AG04450 (cell line): ENCODE results near the gene TPI1. TPM values are rescaled to one million over a fixed set of nuclear protein-coding genes. Genes with fewer than 3 reads are reported as not detected.
"Not testable (repeated sequence)": the region's sequence is repeated elsewhere in the genome, so short reads cannot be mapped to it uniquely, and the experiment has no call there.

ENCODE experiments used
- CTCF ChIA-PET: fragments of 300-600, 350-600 bp; formaldehyde crosslinking; extraction: SDS; loops from one replicate; lab custom pipeline; 2022; ENCODE audit warnings: antibody characterized with exemption, inconsistent platforms; lab: Charles Lee
- POLR2A ChIA-PET: fragments of 350-600 bp; formaldehyde crosslinking; extraction: SDS; loops from one replicate; lab custom pipeline; 2021; ENCODE audit warnings: antibody characterized with exemption, inconsistent platforms; lab: Yijun Ruan, JAX
- DNase-seq: peaks from one replicate; pipeline ENCODE4 v3.0.0-alpha.2; 2011; ENCODE audit warnings: low read depth, low spot score
- H3K27ac ChIP-seq: one replicate; pipeline ENCODE4 v1.5.1; 2012; ENCODE audit warnings: low read depth, low read length, control low read depth
- H3K27me3 ChIP-seq: one replicate; pipeline ENCODE4 v1.6.0; 2012; ENCODE audit warnings: low read length; ENCODE audit not compliant: control insufficient read depth, insufficient read depth
- H3K4me3 ChIP-seq: 2 replicates; pipeline ENCODE4 v1.5.1; 2011; ENCODE audit warnings: mild to moderate bottlenecking, low read depth, low read length, control low read depth
- H3K9me3 ChIP-seq: 2 replicates; pipeline ENCODE4 v1.5.1; 2012; ENCODE audit warnings: low read length; ENCODE audit not compliant: control insufficient read depth, insufficient read depth
- CTCF ChIP-seq: IDR thresholded peaks from 2 replicates; pipeline ENCODE4 v1.5.1; 2011; ENCODE audit warnings: low read depth, low read length, control low read depth, inconsistent platforms
- polyA plus RNA-seq: library from polyadenylated mRNA; depleted of rRNA; stranded (reverse); fragments of >200 nt; gene quantifications from 2 replicates; pipeline ENCODE4 v1.2.3, GENCODE V29; 2011

The TPI1 gene
- polyA plus RNA-seq, 1 experiment: 1,246 TPM

DNA sequence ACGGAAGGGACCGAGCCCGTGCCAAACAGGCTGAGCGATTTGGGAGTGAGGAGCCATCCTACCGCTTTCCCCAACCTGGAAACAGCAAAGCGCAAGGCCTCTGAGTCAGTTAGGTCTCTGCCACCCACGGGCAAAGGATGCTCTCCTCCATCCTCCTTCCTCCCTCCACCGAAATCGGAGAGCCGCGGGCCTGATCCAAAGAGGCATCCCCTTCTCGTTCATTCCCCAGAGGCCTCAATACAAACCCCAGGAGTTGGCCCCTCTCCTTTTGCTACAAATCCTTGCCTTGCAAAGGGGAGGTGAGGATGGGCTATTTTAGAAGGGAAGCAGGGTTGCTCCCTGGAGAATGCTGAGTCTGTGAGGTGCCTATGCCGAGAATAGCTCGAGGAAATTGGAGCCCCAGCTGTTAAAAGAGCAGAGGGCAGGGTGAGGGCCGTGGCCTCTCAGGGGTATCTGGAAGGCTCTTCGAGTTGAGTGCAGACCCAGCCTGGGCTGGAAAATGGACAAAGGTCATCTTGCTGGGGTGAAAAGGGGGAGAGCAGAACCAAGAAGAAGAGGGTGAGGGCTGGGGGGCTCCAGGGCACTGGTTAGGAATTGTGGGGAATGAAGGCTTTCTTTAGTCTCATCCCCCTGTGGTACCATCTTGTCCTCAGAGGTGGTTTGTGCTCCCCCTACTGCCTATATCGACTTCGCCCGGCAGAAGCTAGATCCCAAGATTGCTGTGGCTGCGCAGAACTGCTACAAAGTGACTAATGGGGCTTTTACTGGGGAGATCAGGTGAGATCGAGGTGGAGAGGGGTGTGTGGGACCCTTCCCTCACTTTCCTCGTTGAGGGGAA is 1.1 kb downstream of the TPI1 start:
- TF ChIP-seq CTCF: peak; percentile 36
- peak overlapping the region; percentile 39 for H3K27ac ChIP-seq
- no peaks in the 10 kb centered on the region for H3K27me3 ChIP-seq
- ChIA-PET CTCF (interaction anchor here (0.7 to 5.1 kb wide), 10 partner anchors 10 to 116 kb away, joined by 4 to 50 read pairs (median 8); partner anchors contain the start of genes CDCA3, LRRC23, MLF2 and USP5), POLR2A (interaction anchor here (0.5 to 4.8 kb wide), 14 partner anchors 16 to 329 kb away, joined by 3 to 57 read pairs (median 6); partner anchors contain the start of genes C12orf57, CDCA3, COPS7A and GPR162)
- H3K9me3 ChIP-seq: no peaks in the 10 kb centered on the region; the same call in 1 of the 2 replicates
- DNase-seq: no peak
- H3K4me3 ChIP-seq: peak overlapping the region; percentile 90

DNA sequence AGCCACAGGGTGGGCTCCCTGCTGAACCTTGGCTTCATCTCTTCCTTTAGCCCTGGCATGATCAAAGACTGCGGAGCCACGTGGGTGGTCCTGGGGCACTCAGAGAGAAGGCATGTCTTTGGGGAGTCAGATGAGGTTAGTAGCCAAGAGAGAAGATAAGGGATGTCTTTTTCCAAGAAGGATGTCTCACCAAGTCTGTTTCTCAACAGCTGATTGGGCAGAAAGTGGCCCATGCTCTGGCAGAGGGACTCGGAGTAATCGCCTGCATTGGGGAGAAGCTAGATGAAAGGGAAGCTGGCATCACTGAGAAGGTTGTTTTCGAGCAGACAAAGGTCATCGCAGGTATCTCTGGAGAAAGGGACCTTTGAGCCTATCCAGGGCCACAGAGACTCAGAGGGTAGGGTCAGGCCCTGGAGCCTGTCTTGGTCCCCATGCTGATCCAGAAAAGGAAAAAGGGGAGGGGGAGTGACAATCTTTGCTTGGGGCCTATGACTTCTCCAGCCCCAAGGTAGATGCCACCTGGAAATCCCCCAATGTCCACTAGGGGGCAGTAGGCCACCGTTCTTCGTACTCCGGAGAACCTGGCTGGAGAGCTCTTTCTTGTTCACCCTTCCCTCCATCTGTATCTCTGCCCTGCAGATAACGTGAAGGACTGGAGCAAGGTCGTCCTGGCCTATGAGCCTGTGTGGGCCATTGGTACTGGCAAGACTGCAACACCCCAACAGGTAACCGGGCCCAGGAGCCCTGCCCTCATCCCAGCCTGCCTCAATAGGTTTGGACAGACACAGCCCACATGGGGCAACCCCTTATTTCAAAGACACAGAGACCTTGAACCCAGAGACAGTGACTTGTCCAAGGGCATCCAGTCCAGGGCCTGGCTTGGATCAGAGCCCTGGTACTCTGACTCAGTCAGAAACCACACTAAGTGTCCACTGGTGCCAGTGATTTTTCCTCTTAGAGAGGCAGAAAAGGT is 2.0 kb downstream of the TPI1 start:
- H3K4me3 ChIP-seq: peak overlapping the region; percentile 90
- no peaks in the 10 kb centered on the region; the same call in 1 of the 2 replicates for H3K9me3 ChIP-seq
- TF ChIP-seq CTCF: peak; percentile 91
- H3K27ac ChIP-seq: peak overlapping the region; percentile 21
- H3K27me3 ChIP-seq: no peaks in the 10 kb centered on the region
- peak; percentile 48 for DNase-seq
- POLR2A ChIA-PET: interaction anchor here (0.6 to 3.8 kb wide), 8 partner anchors 17 to 335 kb away, joined by 3 to 25 read pairs (median 6); partner anchors contain the start of genes C12orf57, CDCA3, GPR162 and RNU7-1
- CTCF ChIA-PET: interaction anchor here (0.5 to 5.1 kb wide), 35 partner anchors 8 to 317 kb away, joined by 3 to 50 read pairs (median 4); partner anchors contain the start of genes C12orf57, CDCA3, GNB3 and LRRC23

DNA sequence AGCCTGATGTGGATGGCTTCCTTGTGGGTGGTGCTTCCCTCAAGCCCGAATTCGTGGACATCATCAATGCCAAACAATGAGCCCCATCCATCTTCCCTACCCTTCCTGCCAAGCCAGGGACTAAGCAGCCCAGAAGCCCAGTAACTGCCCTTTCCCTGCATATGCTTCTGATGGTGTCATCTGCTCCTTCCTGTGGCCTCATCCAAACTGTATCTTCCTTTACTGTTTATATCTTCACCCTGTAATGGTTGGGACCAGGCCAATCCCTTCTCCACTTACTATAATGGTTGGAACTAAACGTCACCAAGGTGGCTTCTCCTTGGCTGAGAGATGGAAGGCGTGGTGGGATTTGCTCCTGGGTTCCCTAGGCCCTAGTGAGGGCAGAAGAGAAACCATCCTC is 3.0 kb downstream of the TPI1 start:
- not testable (repeated sequence) for DNase-seq, H3K27me3 ChIP-seq, H3K9me3 ChIP-seq, H3K4me3 ChIP-seq
- ChIA-PET CTCF (interaction anchor here (1.0 to 5.1 kb wide), 12 partner anchors 9 to 318 kb away, joined by 3 to 50 read pairs (median 6); partner anchors contain the start of genes CDCA3, GNB3 and USP5), POLR2A (interaction anchor here (3.3 to 3.8 kb wide), 2 partner anchors 18 to 55 kb away, joined by 21 to 37 read pairs; partner anchors contain the start of genes CDCA3 and USP5)
- peak overlapping the region; percentile 22 for H3K27ac ChIP-seq

DNA sequence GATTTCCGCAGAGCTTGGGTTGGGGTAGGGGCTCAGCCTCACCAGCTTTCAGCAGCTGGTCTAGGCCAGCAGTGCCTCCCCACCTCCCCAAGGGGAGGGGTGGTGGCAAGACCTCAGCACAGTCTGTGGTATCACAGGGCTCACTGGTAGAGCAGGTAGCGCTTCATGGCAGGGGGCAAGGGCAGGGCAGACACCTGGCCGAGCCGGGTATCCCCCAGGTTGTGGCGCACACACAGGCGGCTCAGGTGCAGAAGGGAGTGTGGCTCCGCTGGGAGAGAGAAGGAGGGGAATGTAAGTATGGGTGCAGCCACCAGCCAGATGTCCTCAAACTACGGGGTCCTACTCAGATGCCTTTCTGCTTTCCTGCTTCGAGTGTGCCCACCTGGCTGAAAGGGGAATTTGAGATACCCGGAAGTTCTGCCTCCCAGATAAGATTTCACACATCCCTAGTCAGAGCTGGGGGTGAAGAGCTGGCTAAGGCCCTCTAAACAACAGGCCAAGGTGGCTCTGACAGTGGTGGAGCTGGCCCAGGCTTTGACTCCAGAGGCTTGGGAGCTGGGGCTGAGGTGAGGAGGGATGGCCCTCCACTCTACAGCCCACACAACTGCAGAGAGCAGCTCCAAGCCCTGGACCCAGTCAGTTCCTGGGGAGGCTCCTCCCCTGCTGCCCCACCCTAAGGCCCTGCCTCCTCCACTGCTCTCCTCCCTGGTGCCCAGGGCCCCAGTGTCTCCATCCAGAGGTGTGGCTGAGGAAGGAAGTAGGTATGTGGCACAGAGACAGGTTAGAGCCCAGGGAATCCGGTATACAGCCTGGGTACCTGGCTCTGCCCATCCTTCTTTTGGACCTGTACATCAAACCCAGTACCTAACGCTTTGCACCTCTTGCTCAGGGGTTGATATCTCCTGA is 4.0 kb downstream of the TPI1 start:
- CTCF ChIA-PET: interaction anchor here (1.5 to 5.1 kb wide), 8 partner anchors 11 to 117 kb away, joined by 11 to 50 read pairs (median 18); partner anchors contain the start of genes CDCA3, MLF2 and USP5
- H3K9me3 ChIP-seq: no peaks in the 10 kb centered on the region; the same call in 1 of the 2 replicates
- no peak for DNase-seq

More for the DNA sequence above, 4.0 kb downstream of the TPI1 start:
- H3K27ac ChIP-seq: no peak overlapping the region
- TF ChIP-seq CTCF: no peak
- POLR2A ChIA-PET: interaction anchor here (0.7 to 3.3 kb wide), 4 partner anchors 19 to 67 kb away, joined by 4 to 37 read pairs (median 21); partner anchors contain the start of genes CDCA3 and USP5
- peak overlapping the region; percentile 84 for H3K4me3 ChIP-seq
- no peaks in the 10 kb centered on the region for H3K27me3 ChIP-seq
